ENCODE measurements around the gene TBC1D9. TPM values are rescaled to one million over a fixed set of nuclear protein-coding genes. Genes with fewer than 3 reads are reported as not detected.

The TBC1D9 gene
- total RNA-seq, 1 donor from 2014 or later = 22.1 TPM

- Histone ChIP-seq H3K27me3 (no peaks in the 10 kb centered on the region), H3K4me3 (no peak overlapping the region), H3K27ac (no peak overlapping the region), H3K36me3 (peaks cover 0 to 24% of the 10 kb centered on the region in 2 donors), H3K9me3 (no peaks in the 10 kb centered on the region), H3K4me1 (no peaks in the 10 kb centered on the region)
- no peak for DNase-seq (ENCODE audit: extremely low spot score in 2 of 2)
- no peak for TF ChIP-seq CTCF (IDR thresholded peaks at IDR 0.05)
- TF ChIP-seq POLR2AphosphoS5 (IDR thresholded peaks at IDR 0.05; ENCODE audit: insufficient read depth in 1 of 2, low read depth in 1 of 2) = no peak
- no peak for TF ChIP-seq POLR2A (IDR thresholded peaks at IDR 0.05)
- intact Hi-C loops (cut with DNase I) = no loop called here
Observed at GRCh38 chr4:140626661-140627376, 129.4 kb downstream of the TBC1D9 start.

- Histone ChIP-seq H3K27me3 (no peaks in the 10 kb centered on the region), H3K36me3 (peaks cover 0 to 24% of the 10 kb centered on the region in 2 donors), H3K4me1 (no peaks in the 10 kb centered on the region), H3K27ac (no peak overlapping the region), H3K9me3 (no peaks in the 10 kb centered on the region), H3K4me3 (no peak overlapping the region)
- DNase-seq (ENCODE audit: extremely low spot score in 2 of 2) = no peak
- intact Hi-C loops (cut with DNase I) = no loop called here
- TF ChIP-seq POLR2A (IDR thresholded peaks at IDR 0.05) = no peak
- TF ChIP-seq CTCF (IDR thresholded peaks at IDR 0.05) = no peak
- no peak for TF ChIP-seq POLR2AphosphoS5 (IDR thresholded peaks at IDR 0.05; ENCODE audit: insufficient read depth in 1 of 2, low read depth in 1 of 2)
Observed at GRCh38 chr4:140622333-140622958, 133.7 kb downstream of the TBC1D9 start.

- no peaks in the 10 kb centered on the region for H3K4me1 ChIP-seq
- H3K9me3 ChIP-seq = no peaks in the 10 kb centered on the region
- no peak overlapping the region for H3K4me3 ChIP-seq
- H3K27me3 ChIP-seq = no peaks in the 10 kb centered on the region
- no peak for TF ChIP-seq POLR2A (IDR thresholded peaks at IDR 0.05)
- intact Hi-C loops (cut with DNase I) = no loop called here
- H3K36me3 ChIP-seq = peaks cover 0 to 17% of the 10 kb centered on the region in 2 donors
- no peak overlapping the region for H3K27ac ChIP-seq
- DNase-seq (ENCODE audit: extremely low spot score in 2 of 2) = no peak
Observed at GRCh38 chr4:140621161-140621560, 135.0 kb downstream of the TBC1D9 start.

- no peaks in the 10 kb centered on the region for H3K36me3 ChIP-seq
- H3K4me3 ChIP-seq = no peak overlapping the region
- no peaks in the 10 kb centered on the region for H3K4me1 ChIP-seq
- no peak overlapping the region for H3K27ac ChIP-seq
- no peak for DNase-seq (ENCODE audit: extremely low spot score in 2 of 2)
- no peaks in the 10 kb centered on the region for H3K9me3 ChIP-seq
- H3K27me3 ChIP-seq = no peaks in the 10 kb centered on the region
- TF ChIP-seq POLR2AphosphoS5 (IDR thresholded peaks at IDR 0.05; ENCODE audit: insufficient read depth in 1 of 2, low read depth in 1 of 2) (no peak), POLR2A (IDR thresholded peaks at IDR 0.05) (no peak), CTCF (IDR thresholded peaks at IDR 0.05) (no peak)
- intact Hi-C loops (cut with DNase I) = no loop called here
Observed at GRCh38 chr4:140617499-140618248, 138.5 kb downstream of the TBC1D9 start.

GRCh38 chr4:140615451-140615850, 140.7 kb downstream of the TBC1D9 start:
- no peaks in the 10 kb centered on the region for H3K27me3 ChIP-seq
- H3K27ac ChIP-seq = no peak overlapping the region
- H3K36me3 ChIP-seq = no peaks in the 10 kb centered on the region
- no peaks in the 10 kb centered on the region for H3K9me3 ChIP-seq
- TF ChIP-seq CTCF (IDR thresholded peaks at IDR 0.05) (no peak), POLR2A (IDR thresholded peaks at IDR 0.05) (no peak), POLR2AphosphoS5 (IDR thresholded peaks at IDR 0.05; ENCODE audit: insufficient read depth in 1 of 2, low read depth in 1 of 2) (no peak)
- H3K4me3 ChIP-seq = no peak overlapping the region
- intact Hi-C loops (cut with DNase I) = no loop called here
- no peaks in the 10 kb centered on the region for H3K4me1 ChIP-seq
- DNase-seq (ENCODE audit: extremely low spot score in 2 of 2) = no peak
